ENCODE data around the gene PANK4.

PANK4 gene

GRCh38 chr1:2525920-2526823 is at the start of gene PANK4:
Gene PANK4, minus strand, starts transcription at chr1:2526596. Its CDS starts 9 bp downstream, at chr1:2526587.
- Histone ChIP-seq H3K4me1 (ENCODE audit: insufficient read depth, poor library complexity, severe bottlenecking) (peaks cover 28% of the 10 kb centered on the region), H3K4me3 (ENCODE audit: severe bottlenecking) (peak within 1 kb of the TSS; percentile 68), H3K27me3 (ENCODE audit: insufficient read depth, poor library complexity, severe bottlenecking) (no peaks in the 10 kb centered on the region), H3K9me3 (ENCODE audit: severe bottlenecking) (no peaks in the 10 kb centered on the region), H3K36me3 (ENCODE audit: low read depth) (peaks cover 6% of the 10 kb centered on the region), H3K27ac (ENCODE audit: poor library complexity, severe bottlenecking) (peak within 1 kb of the TSS; percentile 65)
- TF ChIP-seq CTCF (IDR thresholded peaks at IDR 0.05; ENCODE audit: poor library complexity, severe bottlenecking), result no peak
- DNase-seq (ENCODE audit: low spot score), result peak; percentile 94
- peak; percentile 87 for ATAC-seq (ENCODE audit: low read depth)

- H3K4me1 ChIP-seq (ENCODE audit: insufficient read depth, poor library complexity, severe bottlenecking), result no peaks in the 10 kb centered on the region
- no peaks in the 10 kb centered on the region for H3K9me3 ChIP-seq (ENCODE audit: severe bottlenecking)
- H3K27ac ChIP-seq (ENCODE audit: poor library complexity, severe bottlenecking), result no peak overlapping the region
- DNase-seq (ENCODE audit: low spot score), result no peak
- ATAC-seq (ENCODE audit: low read depth), result no peak
- no peak for TF ChIP-seq CTCF (IDR thresholded peaks at IDR 0.05; ENCODE audit: poor library complexity, severe bottlenecking)
- H3K27me3 ChIP-seq (ENCODE audit: insufficient read depth, poor library complexity, severe bottlenecking), result no peaks in the 10 kb centered on the region
- no peaks in the 10 kb centered on the region for H3K36me3 ChIP-seq (ENCODE audit: low read depth)
- H3K4me3 ChIP-seq (ENCODE audit: severe bottlenecking), result no peak overlapping the region
Measured at GRCh38 chr1:2574350-2574749, 48.0 kb upstream of the PANK4 start.

- H3K9me3 ChIP-seq (ENCODE audit: severe bottlenecking), result no peaks in the 10 kb centered on the region
- H3K4me1 ChIP-seq (ENCODE audit: insufficient read depth, poor library complexity, severe bottlenecking), result no peaks in the 10 kb centered on the region
- DNase-seq (ENCODE audit: low spot score), result no peak
Measured at GRCh38 chr1:2573250-2573920, 47.0 kb upstream of the PANK4 start.

GRCh38 chr1:2571348-2571747 is 45.0 kb upstream of the PANK4 start:
- Histone ChIP-seq H3K9me3 (ENCODE audit: severe bottlenecking) (no peaks in the 10 kb centered on the region), H3K4me1 (ENCODE audit: insufficient read depth, poor library complexity, severe bottlenecking) (no peaks in the 10 kb centered on the region), H3K4me3 (ENCODE audit: severe bottlenecking) (no peak overlapping the region), H3K27ac (ENCODE audit: poor library complexity, severe bottlenecking) (no peak overlapping the region), H3K36me3 (ENCODE audit: low read depth) (no peaks in the 10 kb centered on the region), H3K27me3 (ENCODE audit: insufficient read depth, poor library complexity, severe bottlenecking) (peaks cover 2% of the 10 kb centered on the region)
- no peak for TF ChIP-seq CTCF (IDR thresholded peaks at IDR 0.05; ENCODE audit: poor library complexity, severe bottlenecking)
- no peak for ATAC-seq (ENCODE audit: low read depth)
- no peak for DNase-seq (ENCODE audit: low spot score)

More at GRCh38 chr1:2573250-2573920, 47.0 kb upstream of the PANK4 start:
- H3K36me3 ChIP-seq (ENCODE audit: low read depth), result no peaks in the 10 kb centered on the region
- no peak for TF ChIP-seq CTCF (IDR thresholded peaks at IDR 0.05; ENCODE audit: poor library complexity, severe bottlenecking)
- no peak overlapping the region for H3K27ac ChIP-seq (ENCODE audit: poor library complexity, severe bottlenecking)
- no peak overlapping the region for H3K4me3 ChIP-seq (ENCODE audit: severe bottlenecking)
- H3K27me3 ChIP-seq (ENCODE audit: insufficient read depth, poor library complexity, severe bottlenecking), result no peaks in the 10 kb centered on the region
- no peak for ATAC-seq (ENCODE audit: low read depth)

All from RWPE2 (cell line).